Testis (tissue), 3 donors: ENCODE measurements around the gene AUTS2. TPM values are rescaled to one million over a fixed set of nuclear protein-coding genes. Genes with fewer than 3 reads are reported as not detected.

Experiments used
- DNase-seq: peaks from one replicate; pipeline ENCODE4 v3.0.0-alpha.2; 2019
- H3K27ac ChIP-seq, 2 donors: fragments of 200-600 bp; sonication (generic); one replicate each; pipeline ENCODE4 v1.5.1; 2019
- H3K27me3 ChIP-seq: fragments of 200-600 bp; sonication (generic); one replicate; pipeline ENCODE4 v1.5.1; 2019
- H3K36me3 ChIP-seq: fragments of 200-600 bp; sonication (generic); one replicate; pipeline ENCODE4 v1.5.1; 2017; ENCODE audit warnings: low read depth; ENCODE audit errors: missing control alignments
- H3K4me1 ChIP-seq: fragments of 200-600 bp; sonication (generic); one replicate; pipeline ENCODE4 v1.5.1; 2019
- H3K4me3 ChIP-seq, 2 donors: fragments of 200-600 bp; sonication (generic); one replicate each; pipeline ENCODE4 v1.5.1; 2017 to 2019
- H3K9me3 ChIP-seq: fragments of 200-600 bp; sonication (generic); one replicate; pipeline ENCODE4 v1.5.1; 2017
- CTCF ChIP-seq, 3 experiments: fragments of 450-650 bp in 2 of 3; fragments of 200-600 bp in 1 of 3; sonication (generic) in 1 of 3; IDR thresholded peaks; one replicate each; pipeline ENCODE4 v1.5.1; 2016 to 2019; ENCODE audit warnings: antibody characterized with exemption in 3 of 3, mild to moderate bottlenecking in 2 of 3, moderate library complexity in 1 of 3
- POLR2A ChIP-seq: fragments of 450-650 bp; IDR thresholded peaks from one replicate; pipeline ENCODE4 v1.6.1; 2017; ENCODE audit warnings: antibody characterized with exemption, mild to moderate bottlenecking, moderate library complexity
- WGBS, 2 donors: methylation state at CpG; one replicate each; pipeline ENCODE4 v1.1.5; 2018; 5-methylcytosine and 5-hydroxymethylcytosine counted together
- intact Hi-C: fragments of 100-400 bp; cut with DNase I; formaldehyde crosslinking; loops from one replicate; pipeline ENCODE4 v1.15.1; 2023; ENCODE audit warnings: low total_unique reads
- polyA plus RNA-seq: library from polyadenylated mRNA; stranded (reverse); fragments of 350-450 nt; fragmentation: Illumina TruSeq; extraction: RNeasy Lipid Tissue Mini Kit (QIAGEN cat#74804); gene quantifications from one replicate; pipeline ENCODE4 v1.2.3, GENCODE V29; 2014; ENCODE audit warnings: low read depth, low replicate concordance; ENCODE audit not compliant: insufficient read depth
- total RNA-seq, 2 donors: library from RNA; depleted of rRNA; stranded (reverse); fragments of >200 nt; gene quantifications; one replicate each; pipeline ENCODE4 v1.2.3, GENCODE V29; 2016

Gene AUTS2
- total and polyA plus RNA-seq, 3 donors from 2014 or later, result 21.3 to 75.5 (median 56.1) TPM

GRCh38 chr7:70377957-70378356 is 779.7 kb downstream of the AUTS2 start:
- DNase-seq, result no peak
- 95 to 96% methylated on average over 7 of the region's 7 CpGs for WGBS, 2 donors

GRCh38 chr7:70379210-70379609 is 780.9 kb downstream of the AUTS2 start:
- no peaks in the 10 kb centered on the region for H3K9me3 ChIP-seq
- no peak overlapping the region for H3K27ac ChIP-seq
- no peak for DNase-seq
- H3K36me3 ChIP-seq, result no peaks in the 10 kb centered on the region
- H3K27me3 ChIP-seq, result no peaks in the 10 kb centered on the region
- 88 to 98% methylated on average over 9 of the region's 9 CpGs for WGBS, 2 donors
- H3K4me1 ChIP-seq, result no peaks in the 10 kb centered on the region
- TF ChIP-seq CTCF (IDR thresholded peaks at IDR 0.05) (no peak), POLR2A (no peak)
- H3K4me3 ChIP-seq, result no peak overlapping the region
- intact Hi-C loops, result no loop called here

More at GRCh38 chr7:70377957-70378356, 779.7 kb downstream of the AUTS2 start:
- no peak for TF ChIP-seq CTCF (IDR thresholded peaks at IDR 0.05)
- TF ChIP-seq POLR2A, result no peak
- H3K4me1 ChIP-seq, result no peaks in the 10 kb centered on the region
- no peak overlapping the region for H3K27ac ChIP-seq
- H3K9me3 ChIP-seq, result no peaks in the 10 kb centered on the region
- intact Hi-C loops, result no loop called here
- H3K27me3 ChIP-seq, result no peaks in the 10 kb centered on the region
- no peaks in the 10 kb centered on the region for H3K36me3 ChIP-seq
- H3K4me3 ChIP-seq, result no peak overlapping the region

GRCh38 chr7:70380421-70381015 is 782.2 kb downstream of the AUTS2 start:
- H3K27me3 ChIP-seq, result no peaks in the 10 kb centered on the region
- H3K4me3 ChIP-seq, result no peak overlapping the region
- H3K4me1 ChIP-seq, result no peaks in the 10 kb centered on the region
- no peak for DNase-seq
- intact Hi-C loops, result no loop called here
- H3K36me3 ChIP-seq, result no peaks in the 10 kb centered on the region
- no peaks in the 10 kb centered on the region for H3K9me3 ChIP-seq
- no peak overlapping the region for H3K27ac ChIP-seq
- TF ChIP-seq CTCF (IDR thresholded peaks at IDR 0.05) (no peak), POLR2A (no peak)
- WGBS, 2 donors, result 67 to 80% methylated on average over 9 of the region's 9 CpGs

GRCh38 chr7:70383066-70383782 is 784.9 kb downstream of the AUTS2 start:
- Histone ChIP-seq H3K9me3 (no peaks in the 10 kb centered on the region), H3K4me3 (no peak overlapping the region), H3K27me3 (no peaks in the 10 kb centered on the region), H3K4me1 (no peaks in the 10 kb centered on the region), H3K36me3 (no peaks in the 10 kb centered on the region), H3K27ac (no peak overlapping the region)
- intact Hi-C loops, result no loop called here
- TF ChIP-seq POLR2A (no peak), CTCF (IDR thresholded peaks at IDR 0.05) (no peak)
- 45 to 63% methylated on average over 3 of the region's 3 CpGs for WGBS, 2 donors
- DNase-seq, result no peak
